ENCODE data around the gene HORMAD1.
"Not testable (repeated sequence)": the region's sequence is repeated elsewhere in the genome, so short reads cannot be mapped to it uniquely, and the experiment has no call there.

Gene HORMAD1

GRCh38 chr1:150720703-150721102 lies at the start of gene HORMAD1:
Gene HORMAD1, minus strand, starts transcription at chr1:150720895. Its CDS starts 1,390 bp downstream, at chr1:150719505.
- in situ Hi-C loops (cut with HindIII; ENCODE audit: low sequenced_read_pairs) = no loop called here

DNA sequence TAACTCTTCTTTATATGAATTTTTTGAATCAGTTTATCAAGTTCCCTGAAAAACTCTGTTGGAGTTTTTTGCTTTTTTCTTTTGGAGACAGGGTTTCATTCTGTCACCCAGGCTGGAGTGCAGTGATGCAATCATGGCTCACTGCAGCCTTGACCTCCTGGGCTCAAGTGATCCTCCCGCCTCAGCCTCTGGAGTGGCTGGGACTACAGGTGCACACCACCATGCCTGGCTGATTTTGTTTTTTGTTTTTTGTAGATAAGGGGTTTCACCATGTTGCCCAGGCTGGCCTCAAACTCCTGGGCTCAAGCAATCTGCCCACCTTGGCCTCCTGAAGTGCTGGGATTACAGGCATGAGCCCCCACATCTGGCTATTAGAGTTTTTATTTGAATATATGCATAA lies 47.0 kb upstream of the HORMAD1 start:
- in situ Hi-C loops (cut with HindIII; ENCODE audit: low sequenced_read_pairs) = not testable (repeated sequence)

- in situ Hi-C loops (cut with HindIII; ENCODE audit: low sequenced_read_pairs) = not testable (repeated sequence)
Observed at GRCh38 chr1:150765977-150766301, 45.2 kb upstream of the HORMAD1 start.

GRCh38 chr1:150765296-150765976 lies 44.7 kb upstream of the HORMAD1 start, which contains the start of gene CTSS:
Gene CTSS, minus strand, starts transcription at chr1:150765778. Its CDS starts 1,015 bp downstream, at chr1:150764763.
- in situ Hi-C loops (cut with HindIII; ENCODE audit: low sequenced_read_pairs) = no loop called here

- in situ Hi-C loops (cut with HindIII; ENCODE audit: low sequenced_read_pairs) = no loop called here
Observed at GRCh38 chr1:150764617-150765101, 44.0 kb upstream of the HORMAD1 start.

DNA sequence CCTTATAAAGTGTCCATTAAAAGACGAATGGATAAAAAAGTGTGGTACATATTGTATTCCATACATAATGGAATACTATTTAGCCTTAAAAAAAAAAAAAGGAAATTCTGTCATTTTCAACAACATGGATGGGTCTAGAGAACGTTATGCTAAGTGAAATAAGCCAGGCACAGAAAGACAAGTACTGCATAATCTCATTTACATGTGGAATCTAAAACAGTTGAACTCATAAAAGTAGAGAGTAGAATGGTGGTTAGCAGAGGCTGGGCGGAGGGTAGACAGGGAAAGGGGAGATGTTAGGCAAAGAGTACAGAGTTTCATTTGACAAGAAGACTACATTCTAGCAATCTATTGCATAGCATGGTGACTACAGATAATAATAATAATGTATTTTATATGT lies 42.3 kb upstream of the HORMAD1 start:
- in situ Hi-C loops (cut with HindIII; ENCODE audit: low sequenced_read_pairs) = no loop called here

DNA sequence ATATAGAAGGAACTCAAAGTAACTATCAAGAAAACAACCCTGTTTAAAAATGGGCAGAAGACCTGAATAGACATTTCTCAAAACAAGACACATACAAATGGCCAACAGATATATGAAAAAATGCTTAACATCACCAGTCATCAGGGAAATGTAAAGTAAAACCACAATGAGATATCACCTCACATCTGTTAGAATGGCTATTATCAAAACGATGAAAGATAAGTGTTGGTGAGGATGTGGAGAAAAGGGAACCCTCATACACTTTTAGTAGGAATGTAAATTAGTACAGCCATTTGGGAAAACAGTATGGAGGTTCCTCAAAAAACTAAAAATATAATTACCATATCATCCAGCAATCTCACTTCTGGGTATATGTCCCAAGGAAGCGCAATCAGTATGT lies 41.9 kb upstream of the HORMAD1 start:
- in situ Hi-C loops (cut with HindIII; ENCODE audit: low sequenced_read_pairs) = no loop called here

GRCh38 chr1:150761801-150762200 lies 41.1 kb upstream of the HORMAD1 start:
- in situ Hi-C loops (cut with HindIII; ENCODE audit: low sequenced_read_pairs) = no loop called here

GRCh38 chr1:150760013-150760412 lies 39.3 kb upstream of the HORMAD1 start:
- in situ Hi-C loops (cut with HindIII; ENCODE audit: low sequenced_read_pairs) = no loop called here

DNA sequence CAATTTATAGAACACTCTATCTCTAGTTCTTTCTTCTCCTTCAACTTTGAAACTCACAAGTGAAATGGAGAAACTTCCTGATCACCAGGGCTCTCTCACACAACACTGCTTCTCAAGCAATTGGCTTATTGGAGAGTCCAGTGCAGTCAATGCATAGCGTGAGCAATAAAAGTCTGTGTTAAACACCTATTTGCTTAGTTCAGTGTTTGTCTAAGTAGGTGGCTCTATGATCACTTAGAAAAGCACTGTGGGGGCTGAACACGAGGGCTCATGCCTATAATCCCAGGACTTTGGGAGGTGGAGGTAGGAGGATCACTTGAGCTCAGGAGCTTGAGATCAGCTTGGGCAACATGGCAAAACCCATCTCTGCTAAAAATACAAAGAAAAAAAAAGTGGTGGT lies 32.7 kb upstream of the HORMAD1 start:
- in situ Hi-C loops (cut with HindIII; ENCODE audit: low sequenced_read_pairs) = no loop called here

DNA sequence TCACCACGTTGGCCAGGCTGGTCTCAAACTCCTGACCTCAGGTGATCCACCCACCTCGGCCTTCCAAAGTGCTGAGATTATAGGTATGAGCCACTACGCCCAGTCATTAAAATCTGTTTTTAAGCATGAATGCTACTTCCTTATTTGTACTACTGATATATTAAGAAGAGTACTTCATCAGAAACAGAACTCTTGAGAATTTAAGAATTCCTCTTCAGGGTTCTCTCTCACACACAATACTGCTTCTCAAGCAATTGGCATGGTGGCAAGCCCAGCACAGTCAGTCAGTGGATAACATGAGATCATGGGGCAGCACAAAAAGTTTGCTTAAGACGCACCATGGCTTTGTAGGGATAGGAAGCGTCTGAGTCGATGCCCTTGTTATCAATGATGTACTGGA lies 30.7 kb upstream of the HORMAD1 start:
- in situ Hi-C loops (cut with HindIII; ENCODE audit: low sequenced_read_pairs) = no loop called here

DNA sequence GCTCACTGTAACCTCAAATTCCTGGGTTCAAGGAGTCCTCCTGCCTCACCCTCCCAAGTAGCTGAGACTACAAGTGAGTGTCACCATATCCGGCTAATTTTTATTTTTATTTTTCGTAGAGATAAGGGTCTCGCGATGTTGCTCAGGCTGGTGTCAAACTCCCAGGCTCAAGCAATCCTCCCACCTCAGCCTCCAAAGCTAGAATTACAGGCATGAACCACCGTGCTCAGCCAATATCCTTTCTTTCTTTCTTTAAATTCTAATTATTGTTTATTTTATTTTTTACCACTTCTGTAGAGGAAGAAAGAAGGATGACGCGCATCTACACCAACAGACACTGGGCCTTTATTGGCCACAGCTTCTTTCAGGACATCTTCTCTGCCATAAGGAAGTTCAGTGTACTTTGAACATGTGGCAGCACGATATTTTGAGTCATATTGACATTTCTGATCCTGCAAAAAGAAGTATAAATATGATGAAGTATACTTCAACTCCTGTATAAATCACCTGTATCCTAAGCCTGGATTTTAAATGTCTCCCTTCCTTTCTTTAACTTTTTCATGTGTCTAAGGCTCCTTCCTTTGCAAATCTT lies 29.1 kb upstream of the HORMAD1 start:
- in situ Hi-C loops (cut with HindIII; ENCODE audit: low sequenced_read_pairs) = no loop called here

GRCh38 chr1:150748878-150749719 lies 28.4 kb upstream of the HORMAD1 start:
- in situ Hi-C loops (cut with HindIII; ENCODE audit: low sequenced_read_pairs) = no loop called here

GRCh38 chr1:150730130-150730721 lies 9.5 kb upstream of the HORMAD1 start:
- in situ Hi-C loops (cut with HindIII; ENCODE audit: low sequenced_read_pairs) = no loop called here

DNA sequence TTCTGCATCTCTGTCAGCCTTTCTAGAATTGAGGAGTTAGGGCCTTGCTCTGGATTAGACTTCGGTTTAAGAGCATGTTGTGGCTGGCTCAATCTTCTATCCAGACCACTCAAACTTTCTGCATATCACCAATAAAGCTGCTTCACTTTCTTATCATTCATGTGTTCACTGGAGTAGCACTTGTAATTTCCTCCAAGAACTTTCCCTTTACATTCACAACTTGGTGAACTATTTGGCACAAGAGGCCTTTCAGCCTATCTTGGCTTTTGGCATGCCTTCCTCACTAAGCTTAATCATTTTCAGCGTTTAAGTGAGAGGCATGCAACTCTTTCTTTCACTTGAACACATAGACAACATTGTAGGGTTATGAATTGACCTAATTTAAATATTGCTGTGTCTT lies 3.6 kb upstream of the HORMAD1 start:
- in situ Hi-C loops (cut with HindIII; ENCODE audit: low sequenced_read_pairs) = no loop called here

- in situ Hi-C loops (cut with HindIII; ENCODE audit: low sequenced_read_pairs) = no loop called here
Observed at GRCh38 chr1:150720098-150720497, 597 bp downstream of the HORMAD1 start.

GRCh38 chr1:150718225-150718891 lies 2.3 kb downstream of the HORMAD1 start:
- in situ Hi-C loops (cut with HindIII; ENCODE audit: low sequenced_read_pairs) = no loop called here

- in situ Hi-C loops (cut with HindIII; ENCODE audit: low sequenced_read_pairs) = not testable (repeated sequence)
Observed at GRCh38 chr1:150709031-150709430, 11.7 kb downstream of the HORMAD1 start.

- in situ Hi-C loops (cut with HindIII; ENCODE audit: low sequenced_read_pairs) = no loop called here
Observed at GRCh38 chr1:150708595-150708994, 12.1 kb downstream of the HORMAD1 start.

DNA sequence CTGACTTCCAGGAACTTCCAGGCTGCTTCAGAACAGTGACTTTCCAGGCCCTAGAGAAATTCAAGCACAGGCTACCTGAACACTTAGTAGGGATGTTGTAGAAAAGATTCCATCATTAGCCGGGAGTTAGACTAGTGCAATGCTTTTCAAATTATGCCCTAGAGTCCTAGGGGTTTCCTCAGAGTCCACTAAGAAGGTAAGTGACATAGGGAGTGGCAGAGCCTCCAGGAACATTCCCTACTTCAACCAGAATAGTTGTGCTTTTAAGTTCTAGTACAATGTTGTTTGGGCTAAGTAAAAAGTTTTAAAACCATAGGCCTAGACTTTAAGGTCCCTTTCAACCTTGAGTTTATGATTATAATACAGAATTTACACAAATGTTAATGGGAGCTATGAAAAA lies 14.6 kb downstream of the HORMAD1 start:
- in situ Hi-C loops (cut with HindIII; ENCODE audit: low sequenced_read_pairs) = no loop called here

GRCh38 chr1:150703427-150703826 lies 17.3 kb downstream of the HORMAD1 start:
- in situ Hi-C loops (cut with HindIII; ENCODE audit: low sequenced_read_pairs) = no loop called here
